WERI-Rb-1 (cell line): ENCODE results near the gene PARP15.

Experiments
- DNase-seq: peaks from one replicate; pipeline ENCODE4 v3.0.0-alpha.2; 2020
- H3K27ac ChIP-seq: fragments of 250-450 bp; sonication (Bioruptor Pico); 2 replicates; pipeline ENCODE4 v1.5.1; 2020; ENCODE audit warnings: mild to moderate bottlenecking, moderate library complexity
- H3K27me3 ChIP-seq: fragments of 250-450 bp; sonication (Bioruptor Pico); 2 replicates; pipeline ENCODE4 v1.5.1; 2021; ENCODE audit warnings: mild to moderate bottlenecking, low read depth, moderate library complexity; ENCODE audit not compliant: insufficient read depth, severe bottlenecking
- H3K36me3 ChIP-seq: fragments of 250-450 bp; sonication (Bioruptor Pico); 2 replicates; pipeline ENCODE4 v1.5.1; 2020; ENCODE audit warnings: mild to moderate bottlenecking, moderate library complexity
- H3K4me3 ChIP-seq: 2 replicates; pipeline ENCODE4 v1.5.1; 2011; ENCODE audit warnings: low read depth, mild to moderate bottlenecking, control low read depth, low read length
- H3K9me3 ChIP-seq: fragments of 250-450 bp; sonication (Bioruptor Pico); 2 replicates; pipeline ENCODE4 v1.5.1; 2021; ENCODE audit warnings: mild to moderate bottlenecking, moderate library complexity; ENCODE audit not compliant: severe bottlenecking
- TF ChIP-seq, protein P1 (sequence below): IDR thresholded peaks from 2 replicates; pipeline ENCODE4 v1.5.1; 2011; ENCODE audit warnings: low read depth, mild to moderate bottlenecking, control low read depth, inconsistent platforms, low read length

The PARP15 gene

DNA sequence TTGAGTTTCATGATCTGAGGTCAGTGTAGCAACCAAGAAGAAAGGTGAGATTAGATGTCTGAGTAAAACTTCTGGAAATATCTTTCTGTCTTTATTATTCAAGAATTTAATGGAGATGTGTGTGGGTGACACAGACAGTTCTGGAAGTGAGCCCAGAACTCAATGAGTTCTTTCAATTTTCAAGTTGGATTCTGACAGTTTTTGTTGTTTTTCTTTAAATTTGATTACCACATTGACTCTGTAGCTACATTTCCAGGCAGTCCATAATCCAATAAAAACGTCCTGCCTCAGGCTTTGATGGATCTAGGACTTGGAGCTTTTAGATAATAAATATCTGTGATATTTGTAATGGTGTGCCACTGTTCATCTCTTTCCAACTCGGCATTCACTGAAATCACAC is 99.3 kb downstream of the PARP15 start:
- no peaks in the 10 kb centered on the region for H3K27me3 ChIP-seq
- H3K9me3 ChIP-seq: no peaks in the 10 kb centered on the region
- no peak overlapping the region for H3K27ac ChIP-seq
- no peaks in the 10 kb centered on the region for H3K36me3 ChIP-seq
- TF ChIP-seq, protein P1, sequence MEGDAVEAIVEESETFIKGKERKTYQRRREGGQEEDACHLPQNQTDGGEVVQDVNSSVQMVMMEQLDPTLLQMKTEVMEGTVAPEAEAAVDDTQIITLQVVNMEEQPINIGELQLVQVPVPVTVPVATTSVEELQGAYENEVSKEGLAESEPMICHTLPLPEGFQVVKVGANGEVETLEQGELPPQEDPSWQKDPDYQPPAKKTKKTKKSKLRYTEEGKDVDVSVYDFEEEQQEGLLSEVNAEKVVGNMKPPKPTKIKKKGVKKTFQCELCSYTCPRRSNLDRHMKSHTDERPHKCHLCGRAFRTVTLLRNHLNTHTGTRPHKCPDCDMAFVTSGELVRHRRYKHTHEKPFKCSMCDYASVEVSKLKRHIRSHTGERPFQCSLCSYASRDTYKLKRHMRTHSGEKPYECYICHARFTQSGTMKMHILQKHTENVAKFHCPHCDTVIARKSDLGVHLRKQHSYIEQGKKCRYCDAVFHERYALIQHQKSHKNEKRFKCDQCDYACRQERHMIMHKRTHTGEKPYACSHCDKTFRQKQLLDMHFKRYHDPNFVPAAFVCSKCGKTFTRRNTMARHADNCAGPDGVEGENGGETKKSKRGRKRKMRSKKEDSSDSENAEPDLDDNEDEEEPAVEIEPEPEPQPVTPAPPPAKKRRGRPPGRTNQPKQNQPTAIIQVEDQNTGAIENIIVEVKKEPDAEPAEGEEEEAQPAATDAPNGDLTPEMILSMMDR: no peak
- DNase-seq: no peak
- no peak overlapping the region for H3K4me3 ChIP-seq

DNA sequence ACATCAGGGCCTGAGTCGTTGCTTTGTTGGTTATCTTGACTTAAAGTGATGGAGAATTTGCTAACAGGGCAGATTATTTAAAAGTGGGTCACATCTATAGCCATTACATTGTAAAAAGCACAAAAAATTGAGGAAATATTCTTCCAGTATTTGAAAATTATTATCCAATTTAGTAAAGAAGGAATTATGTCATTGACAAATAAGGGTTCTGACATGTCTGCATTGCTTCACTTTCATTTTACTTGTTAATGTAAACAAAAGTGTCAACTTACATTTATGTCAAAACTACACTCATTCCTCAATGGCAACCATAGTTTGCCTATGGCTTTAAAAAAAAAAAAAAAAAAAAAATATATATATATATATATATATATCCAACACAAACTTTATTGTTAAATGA is 99.8 kb downstream of the PARP15 start:
- Histone ChIP-seq H3K27ac (no peak overlapping the region), H3K4me3 (no peak overlapping the region), H3K36me3 (no peaks in the 10 kb centered on the region), H3K27me3 (no peaks in the 10 kb centered on the region), H3K9me3 (no peaks in the 10 kb centered on the region)
- DNase-seq: no peak
- TF ChIP-seq, protein P1: no peak

DNA sequence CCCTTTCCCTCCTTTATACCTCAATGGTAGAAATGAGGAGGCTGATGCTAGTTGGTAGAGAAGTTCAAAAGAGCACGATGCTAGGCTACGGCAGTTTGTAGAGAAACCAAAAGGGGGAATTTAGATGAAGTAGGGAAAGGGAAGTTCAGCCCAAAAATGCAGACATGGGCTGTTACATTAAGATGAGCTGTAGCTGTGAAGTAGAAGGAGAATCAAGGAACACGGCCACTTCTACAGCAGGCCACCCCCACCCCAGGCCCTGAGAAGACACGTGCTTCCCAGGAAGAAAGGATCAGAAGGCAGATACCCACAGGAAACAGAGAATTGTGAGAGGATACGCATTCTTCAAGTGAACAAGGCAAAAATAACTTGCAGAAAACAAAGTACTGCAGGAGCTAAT is 101.1 kb downstream of the PARP15 start:
- Histone ChIP-seq H3K27me3 (no peaks in the 10 kb centered on the region), H3K4me3 (no peak overlapping the region), H3K27ac (no peak overlapping the region), H3K9me3 (no peaks in the 10 kb centered on the region), H3K36me3 (no peaks in the 10 kb centered on the region)
- no peak for DNase-seq
- TF ChIP-seq, protein P1: no peak

DNA sequence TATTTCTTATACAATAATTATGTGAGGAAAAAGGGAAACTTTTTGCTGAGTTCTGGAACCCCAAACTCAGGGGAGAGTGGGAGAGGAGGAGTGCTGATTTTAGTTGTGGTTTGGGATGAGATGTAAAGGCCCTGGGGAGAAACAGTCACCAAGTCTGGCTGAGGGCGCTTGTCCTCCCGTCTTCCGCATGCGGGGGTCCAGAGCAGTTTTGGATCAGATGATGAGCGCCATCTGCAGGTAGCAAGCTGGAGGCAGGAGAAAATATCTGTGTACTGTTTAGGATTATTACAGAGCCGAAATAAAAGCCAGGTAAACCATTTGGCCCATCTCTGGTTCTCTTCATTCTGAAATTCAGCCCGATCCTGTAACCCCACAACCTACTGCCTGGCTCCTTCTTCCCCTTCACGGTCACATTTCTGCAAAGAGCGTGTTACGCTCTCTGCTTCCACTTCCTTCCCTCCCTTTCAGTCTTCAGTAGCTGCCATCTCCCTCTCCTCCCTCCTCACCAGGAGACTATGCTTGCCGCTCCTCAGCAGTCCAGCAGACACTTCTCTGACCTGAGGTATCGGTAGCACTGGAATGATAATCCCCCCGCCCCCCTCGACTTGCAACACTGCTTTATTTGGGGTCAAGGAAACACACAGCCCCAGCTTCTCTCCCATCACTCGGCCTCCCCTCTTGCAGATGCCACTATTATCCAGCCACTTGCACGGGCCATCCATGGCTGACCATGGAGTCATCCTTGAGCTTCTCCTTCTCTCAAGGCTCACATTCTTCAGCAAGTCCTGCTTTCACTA is 101.8 kb downstream of the PARP15 start:
- H3K36me3 ChIP-seq: no peaks in the 10 kb centered on the region
- H3K27ac ChIP-seq: no peak overlapping the region
- TF ChIP-seq, protein P1: peak; percentile 78
- no peaks in the 10 kb centered on the region for H3K9me3 ChIP-seq
- H3K4me3 ChIP-seq: peak overlapping the region; percentile 64
- DNase-seq: peak; percentile 82
- no peaks in the 10 kb centered on the region for H3K27me3 ChIP-seq

DNA sequence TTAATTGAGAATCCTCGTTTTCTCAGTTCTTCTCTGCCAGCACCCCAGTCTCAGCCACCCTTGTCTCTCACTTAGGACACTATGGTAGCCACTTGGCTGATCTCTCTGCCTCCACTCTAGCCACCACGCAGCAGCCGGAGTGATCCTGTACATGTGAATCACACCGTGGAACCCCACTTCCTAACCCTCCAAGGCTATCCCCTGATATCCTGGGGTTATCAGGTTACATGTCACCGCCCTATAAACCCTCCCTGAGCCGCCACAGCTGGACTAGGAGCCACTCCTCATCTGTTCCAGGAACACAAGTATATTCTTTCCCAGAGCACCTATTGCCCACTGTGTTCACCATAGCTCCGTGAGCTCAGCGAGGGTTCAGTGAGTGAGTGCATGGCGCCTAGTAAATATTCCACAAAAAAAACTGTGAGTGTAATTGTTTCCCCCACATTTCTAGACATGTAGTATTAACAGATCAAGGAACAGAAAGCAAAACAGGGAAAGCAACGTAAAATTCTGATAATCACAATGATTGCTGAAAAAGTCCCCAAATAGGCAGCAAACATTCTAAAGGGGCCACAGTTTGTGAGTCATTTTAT is 102.5 kb downstream of the PARP15 start:
- TF ChIP-seq, protein P1: no peak
- Histone ChIP-seq H3K27ac (no peak overlapping the region), H3K9me3 (no peaks in the 10 kb centered on the region), H3K4me3 (peak overlapping the region; percentile 64), H3K27me3 (no peaks in the 10 kb centered on the region), H3K36me3 (no peaks in the 10 kb centered on the region)
- no peak for DNase-seq
